ENCODE results near the gene FMN1.

GRCh38 chr15:32817577-32817976 is 376.9 kb downstream of the FMN1 start:
- TF ChIP-seq GATA2 (IDR thresholded peaks at IDR 0.05; ENCODE audit: low read depth, low read length) = no peak
- TF ChIP-seq GATA3 (IDR thresholded peaks at IDR 0.05; ENCODE audit: low read depth, low read length) = no peak

Data from SH-SY5Y (cell line).